GM18505 (cell line): ENCODE data around the gene PDGFD.
A peak's percentile ranks its signal among the peaks of the same experiment; 100 is the strongest.

Experiments
- ATAC-seq: cut with Tn5 transposase; IDR thresholded peaks from one replicate; pipeline ENCODE4 v1.9.1; 2021; ENCODE audit not compliant: unreplicated experiment
- POLR2A ChIP-seq: IDR thresholded peaks from 4 replicates; pipeline ENCODE4 v1.6.1; 2011; ENCODE audit warnings: borderline replicate concordance; ENCODE audit not compliant: insufficient read depth, insufficient read length; ENCODE audit errors: extremely low read depth

Gene PDGFD

GRCh38 chr11:103888541-103888951 lies 275.4 kb downstream of the PDGFD start:
- no peak for ATAC-seq
- TF ChIP-seq POLR2A = no peak

DNA sequence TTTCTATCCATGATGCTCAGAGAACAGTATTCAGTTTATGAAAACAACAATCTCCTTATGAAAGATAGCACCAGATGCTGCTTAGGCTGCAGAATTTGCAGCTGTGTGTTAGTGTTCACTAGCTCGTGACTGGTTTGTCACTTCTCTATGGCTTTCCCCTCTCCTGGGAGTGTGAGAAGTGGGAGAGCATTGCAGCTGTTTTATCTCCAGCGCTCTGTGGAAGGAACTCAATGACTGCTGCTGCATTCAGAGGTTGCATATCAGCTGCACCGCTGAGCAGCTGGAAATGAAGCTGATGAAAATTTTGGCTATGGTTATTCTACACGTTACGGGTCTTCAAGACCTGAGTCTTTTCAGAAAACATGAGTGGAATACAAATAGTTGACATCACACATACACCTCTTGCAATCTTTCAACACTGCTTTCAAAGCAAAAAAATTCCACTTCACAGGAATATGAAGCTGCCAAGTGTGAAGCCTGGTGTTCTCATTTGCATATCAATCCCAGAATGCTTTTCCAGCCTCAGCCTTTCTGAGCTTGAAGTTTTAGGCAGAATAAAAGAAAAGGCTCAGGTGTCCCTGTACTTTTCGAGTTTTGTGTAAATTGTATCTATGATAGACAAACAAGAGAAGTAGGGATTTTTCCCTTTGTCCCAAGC lies 276.8 kb downstream of the PDGFD start:
- no peak for ATAC-seq
- TF ChIP-seq POLR2A = no peak

- ATAC-seq = no peak
- no peak for TF ChIP-seq POLR2A
These were observed 280.1 kb downstream of the PDGFD start for GRCh38 chr11:103883856-103884255.

- ATAC-seq = no peak
- TF ChIP-seq POLR2A = no peak
These were observed 280.7 kb downstream of the PDGFD start for GRCh38 chr11:103883291-103883690.

- no peak for ATAC-seq
- TF ChIP-seq POLR2A = no peak
These were observed 282.4 kb downstream of the PDGFD start for GRCh38 chr11:103881584-103881983.

DNA sequence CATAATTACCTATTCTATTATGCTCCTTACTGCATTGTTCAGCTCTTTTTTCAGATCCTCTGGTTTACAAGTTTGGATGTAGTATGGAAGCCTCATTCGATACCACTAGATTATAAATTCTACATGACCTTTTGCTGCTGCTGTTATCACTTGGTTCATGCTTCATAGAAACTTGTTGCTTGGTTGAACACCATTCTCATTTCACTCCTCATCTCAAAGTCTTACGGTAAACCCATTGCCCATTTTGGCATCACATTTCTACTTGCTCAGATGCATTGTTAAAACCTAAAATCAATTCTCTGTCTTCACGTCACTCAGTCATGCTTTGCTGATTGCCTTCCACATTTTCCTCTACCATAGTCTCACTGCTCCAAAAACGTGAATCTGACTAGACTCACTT lies 283.0 kb downstream of the PDGFD start:
- TF ChIP-seq POLR2A = no peak
- no peak for ATAC-seq

- ATAC-seq = no peak
- no peak for TF ChIP-seq POLR2A
These were observed 285.3 kb downstream of the PDGFD start for GRCh38 chr11:103878646-103879045.

- no peak for ATAC-seq
- no peak for TF ChIP-seq POLR2A
These were observed 286.7 kb downstream of the PDGFD start for GRCh38 chr11:103877221-103877620.

- no peak for TF ChIP-seq POLR2A
- ATAC-seq = peak; percentile 84
These were observed 288.0 kb downstream of the PDGFD start for GRCh38 chr11:103875855-103876510.

DNA sequence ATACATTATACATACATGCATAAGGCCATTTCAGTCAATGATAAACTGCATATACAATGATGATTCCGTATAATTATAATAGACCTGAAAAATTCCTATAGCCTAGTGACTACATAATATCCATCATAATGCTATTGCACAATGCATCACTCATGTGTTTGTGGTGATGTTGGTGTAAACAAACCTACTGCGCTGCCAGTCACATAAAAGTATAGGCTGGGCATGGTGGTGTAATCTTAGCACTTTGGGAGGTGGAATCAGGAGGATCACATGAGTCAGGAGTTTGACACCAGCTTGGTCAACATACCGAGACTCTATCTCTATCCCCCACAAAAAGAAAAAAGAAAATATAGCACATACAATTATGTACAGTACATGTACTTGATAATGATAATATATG lies 291.2 kb downstream of the PDGFD start:
- ATAC-seq = no peak
- TF ChIP-seq POLR2A = no peak

DNA sequence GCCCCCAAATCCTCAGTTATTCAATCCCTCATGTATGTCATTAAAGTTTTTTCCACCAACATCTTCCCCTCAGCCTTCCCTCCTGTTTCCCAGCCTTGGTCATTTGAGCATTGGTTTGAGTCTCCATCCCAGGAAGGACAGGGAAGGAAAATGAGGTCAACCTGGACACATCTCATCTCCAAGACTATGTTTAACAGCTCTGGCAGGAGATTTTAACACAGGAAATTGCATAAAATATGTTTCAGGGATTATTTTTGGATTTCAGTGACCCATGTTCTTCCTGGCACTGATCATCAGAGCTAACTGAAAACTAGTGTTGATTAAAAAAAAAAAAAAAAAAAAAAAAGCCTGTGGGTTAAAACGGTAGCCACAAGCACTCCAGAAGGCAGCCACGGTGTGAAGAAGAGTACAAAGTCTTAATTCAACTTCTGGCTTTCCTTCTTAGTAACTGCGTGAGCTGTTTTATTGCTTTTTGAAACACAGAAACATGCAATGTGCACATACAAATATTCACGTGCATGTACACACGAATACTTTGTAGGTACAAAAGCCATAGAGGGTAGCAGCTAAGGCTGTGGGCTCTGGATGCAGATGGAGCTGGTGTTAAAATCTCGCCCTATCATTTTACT lies 291.9 kb downstream of the PDGFD start:
- ATAC-seq = no peak
- no peak for TF ChIP-seq POLR2A

GRCh38 chr11:103870821-103871309 lies 293.1 kb downstream of the PDGFD start:
- TF ChIP-seq POLR2A = no peak
- ATAC-seq = no peak

GRCh38 chr11:103867481-103867880 lies 296.5 kb downstream of the PDGFD start:
- no peak for ATAC-seq
- no peak for TF ChIP-seq POLR2A

- no peak for ATAC-seq
- TF ChIP-seq POLR2A = no peak
These were observed 300.4 kb downstream of the PDGFD start for GRCh38 chr11:103863497-103863896.

DNA sequence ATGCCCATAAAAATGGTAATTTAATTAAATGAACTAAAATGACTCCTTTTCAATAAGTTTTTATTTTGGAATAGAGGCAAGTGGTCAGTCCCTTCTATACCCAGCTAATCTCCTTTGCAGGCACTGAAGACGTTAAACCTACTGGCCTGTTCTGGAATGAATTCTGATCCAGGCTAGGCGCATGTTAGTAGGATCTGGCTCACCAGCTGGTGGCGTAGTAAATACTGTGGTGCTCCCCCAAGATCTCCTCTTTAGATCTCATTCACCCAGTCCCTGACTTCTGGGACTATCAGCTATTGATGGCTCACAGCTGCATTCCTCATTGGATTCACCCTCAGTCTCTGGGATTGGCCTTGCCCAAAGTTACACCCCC lies 301.2 kb downstream of the PDGFD start:
- no peak for TF ChIP-seq POLR2A
- no peak for ATAC-seq
